NCI-H2029 (cell line): ENCODE data around the gene RBM47.
"Not testable (repeated sequence)": the region's sequence is repeated elsewhere in the genome, so short reads cannot be mapped to it uniquely, and the experiment has no call there.

Experiments
- DNase-seq: peaks from one replicate; lab custom pipeline; 2025; lab: John Stamatoyannopoulos, UW

Gene RBM47

GRCh38 chr4:40407468-40407867, 222.2 kb downstream of the RBM47 start:
- DNase-seq, result not testable (repeated sequence)

GRCh38 chr4:40406340-40406739, 223.3 kb downstream of the RBM47 start:
- no peak for DNase-seq

GRCh38 chr4:40405193-40405592, 224.5 kb downstream of the RBM47 start:
- no peak for DNase-seq

- no peak for DNase-seq
Measured at GRCh38 chr4:40403081-40403480, 226.6 kb downstream of the RBM47 start.

GRCh38 chr4:40402556-40402955, 227.1 kb downstream of the RBM47 start:
- DNase-seq, result no peak

- DNase-seq, result no peak
Measured at GRCh38 chr4:40401631-40402030, 228.0 kb downstream of the RBM47 start.

GRCh38 chr4:40401096-40401495, 228.6 kb downstream of the RBM47 start:
- DNase-seq, result no peak

GRCh38 chr4:40399578-40399977, 230.1 kb downstream of the RBM47 start:
- no peak for DNase-seq

- DNase-seq, result peak; percentile 95
Measured at GRCh38 chr4:40395908-40396793, 233.5 kb downstream of the RBM47 start.

GRCh38 chr4:40395166-40395900, 234.3 kb downstream of the RBM47 start:
- peak; percentile 77 for DNase-seq

GRCh38 chr4:40394236-40394635, 235.4 kb downstream of the RBM47 start:
- no peak for DNase-seq

GRCh38 chr4:40392241-40392640, 237.4 kb downstream of the RBM47 start:
- not testable (repeated sequence) for DNase-seq

- no peak for DNase-seq
Measured at GRCh38 chr4:40389986-40390385, 239.7 kb downstream of the RBM47 start.

GRCh38 chr4:40388239-40388638, 241.4 kb downstream of the RBM47 start:
- DNase-seq, result no peak

- no peak for DNase-seq
Measured at GRCh38 chr4:40380647-40381046, 249.0 kb downstream of the RBM47 start.

GRCh38 chr4:40379248-40379647, 250.4 kb downstream of the RBM47 start:
- no peak for DNase-seq

- no peak for DNase-seq
Measured at GRCh38 chr4:40378619-40379018, 251.0 kb downstream of the RBM47 start.

GRCh38 chr4:40377512-40378365, 251.9 kb downstream of the RBM47 start:
- DNase-seq, result no peak

- DNase-seq, result no peak
Measured at GRCh38 chr4:40375620-40376019, 254.0 kb downstream of the RBM47 start.

- no peak for DNase-seq
Measured at GRCh38 chr4:40375095-40375494, 254.6 kb downstream of the RBM47 start.

- no peak for DNase-seq
Measured at GRCh38 chr4:40373636-40374035, 256.0 kb downstream of the RBM47 start.
